ENCODE data around the gene GOLGA6L2. TPM values are rescaled to one million over a fixed set of nuclear protein-coding genes. Genes with fewer than 3 reads are reported as not detected.

Gene GOLGA6L2
- total and polyA plus RNA-seq, 2 of the 8 experiments (the other 6 are each of a cell fraction or from before 2014, with no cell fraction given) = not detected

DNA sequence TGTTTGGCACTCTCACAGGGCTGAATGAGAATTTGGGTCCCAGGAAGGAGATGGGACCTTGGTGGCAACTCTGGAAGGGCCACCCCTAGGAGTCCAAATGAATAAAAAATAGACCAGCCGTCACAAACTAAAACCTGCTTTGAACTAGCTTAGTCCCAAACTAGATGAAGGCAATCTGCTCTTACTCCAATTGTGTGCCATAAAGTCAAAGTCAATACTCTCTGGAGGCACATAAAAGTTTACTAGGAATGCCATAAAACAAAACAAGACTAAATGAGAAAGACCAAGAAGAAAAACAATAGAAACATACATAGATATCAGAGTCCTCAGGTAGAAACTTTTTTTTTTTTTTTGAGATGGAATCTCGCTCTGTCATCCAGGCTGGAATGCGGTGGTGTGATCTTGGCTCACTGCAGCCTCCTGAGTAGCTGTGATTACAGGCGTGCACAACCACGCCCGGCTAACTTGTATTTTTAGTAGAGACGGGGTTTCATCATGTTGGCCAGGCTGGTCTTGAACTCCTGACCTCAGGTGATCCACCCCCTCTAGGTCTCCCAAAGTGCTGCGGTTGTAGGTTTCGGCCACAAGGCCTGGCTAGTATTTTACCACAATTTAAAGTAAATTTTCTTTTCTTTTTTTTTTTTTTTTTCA, 8.1 kb downstream of the GOLGA6L2 start:
- H3K36me3 ChIP-seq (ENCODE audit: control insufficient read depth in 2 of 4, insufficient read depth in 4 of 4, low read length in 3 of 4) = no peaks in the 10 kb centered on the region
- H3K79me1 ChIP-seq (ENCODE audit: low read depth, low read length) = no peaks in the 10 kb centered on the region
- no peak overlapping the region for H3K4me2 ChIP-seq (ENCODE audit: insufficient read depth in 1 of 2, low read depth in 2 of 2, low read length in 2 of 2)
- CTCF ChIA-PET (ENCODE audit: partially characterized antibody) = interaction anchor here (0.6 kb wide), 1 partner anchor 46 kb away, joined by 4 read pairs; no protein-coding TSS in a partner anchor
- no peak overlapping the region for H3K9ac ChIP-seq (replicated peaks in 1 of 4; ENCODE audit: extremely low read depth in 1 of 4, low read depth in 3 of 4, low read length in 3 of 4)
- no peaks in the 10 kb centered on the region for H3K23me2 ChIP-seq (ENCODE audit: low read depth, low read length)
- H4K5ac ChIP-seq (ENCODE audit: insufficient read length, low read depth, low read length) = no peak overlapping the region
- no peak for FAIRE-seq
- no peak overlapping the region for H2BK5ac ChIP-seq (ENCODE audit: low read depth, low read length)
- no peaks in the 10 kb centered on the region for H4K20me1 ChIP-seq (replicated peaks in 1 of 2; ENCODE audit: control insufficient read depth in 1 of 2, insufficient read depth in 2 of 2, low read length in 2 of 2)
- H2AK5ac ChIP-seq (ENCODE audit: low read depth, low read length) = no peak overlapping the region
- no peak overlapping the region for H2BK12ac ChIP-seq (ENCODE audit: low read depth, low read length)
- no peak overlapping the region for H3K56ac ChIP-seq (replicated peaks; ENCODE audit: insufficient read length, low read depth, low read length)
- no peak overlapping the region for H4K91ac ChIP-seq (replicated peaks; ENCODE audit: insufficient read length, low read length)
- H3K23ac ChIP-seq (ENCODE audit: insufficient read length) = no peak overlapping the region
- H3K27me3 ChIP-seq (replicated peaks in 1 of 4; ENCODE audit: control insufficient read depth in 3 of 4, extremely low read depth in 1 of 4, insufficient read depth in 3 of 4, low read length in 3 of 4) = no peaks in the 10 kb centered on the region
- H4K8ac ChIP-seq (ENCODE audit: extremely low read depth, insufficient read depth, low read length) = no peak overlapping the region
- H2BK120ac ChIP-seq (replicated peaks; ENCODE audit: low read depth, low read length) = no peak overlapping the region
- H3K4me1 ChIP-seq (replicated peaks in 1 of 4; ENCODE audit: control insufficient read depth in 3 of 4, insufficient read depth in 4 of 4, low read length in 3 of 4) = no peaks in the 10 kb centered on the region
- H3K4ac ChIP-seq (replicated peaks; ENCODE audit: insufficient read length, low read depth, low read length) = no peak overlapping the region
- no peak overlapping the region for H2AFZ ChIP-seq (ENCODE audit: low read length)
- H2BK20ac ChIP-seq (ENCODE audit: low read length) = no peak overlapping the region
- no peak overlapping the region for H3K14ac ChIP-seq (ENCODE audit: insufficient read length)
- H2BK15ac ChIP-seq (ENCODE audit: low read length) = no peak overlapping the region
- no peak overlapping the region for H3K27ac ChIP-seq (ENCODE audit: low read depth, low read length)
- POLR2A ChIA-PET (ENCODE audit: partially characterized antibody) = no interaction called here
- no peaks in the 10 kb centered on the region for H3K79me2 ChIP-seq (ENCODE audit: control insufficient read depth in 1 of 2, insufficient read depth in 2 of 2, low read length in 2 of 2)
- WGBS, 2 experiments (ENCODE audit: extremely low coverage in 1 of 2, insufficient coverage in 1 of 2, insufficient read length in 1 of 2, insufficient replicate concordance in 2 of 2, low coverage in 1 of 2, low lambda C conversion rate in 2 of 2, missing lambda C conversion rate in 1 of 2) = 79% methylated on average over 9 of the region's 9 CpGs; no CpG with 5 or more reads in 1 of the 2 experiments
- DNase-seq (ENCODE audit: low read depth in 1 of 2, low spot score in 2 of 2) = no peak
- peaks cover 19 to 38% of the 10 kb centered on the region in 2 experiments; a peak in 3 of 4 replicates for H3K9me3 ChIP-seq (ENCODE audit: insufficient read depth in 2 of 2, low read depth in 1 of 2, low read length in 1 of 2)
- no peak overlapping the region for H3K4me3 ChIP-seq (ENCODE audit: extremely low read depth in 1 of 4, insufficient read depth in 2 of 4, low read depth in 3 of 4, low read length in 4 of 4)
- no peak overlapping the region for H3K18ac ChIP-seq (ENCODE audit: extremely low read depth, low read length)
- no peak for TF ChIP-seq SUZ12 (IDR thresholded peaks at IDR 0.05; ENCODE audit: low read length)
- TF ChIP-seq GABPA (IDR thresholded peaks at IDR 0.05; ENCODE audit: borderline replicate concordance, insufficient read depth, low read length) = no peak
- TF ChIP-seq RAD21 (IDR thresholded peaks at IDR 0.05 in 1 of 2, conservative IDR thresholded peaks at IDR 0.05 in 1 of 2; ENCODE audit: low read depth in 2 of 2, low read length in 2 of 2) = no peak
- no peak for TF ChIP-seq EZH2 (IDR thresholded peaks at IDR 0.05; ENCODE audit: low read depth, low read length, severe bottlenecking)
- TF ChIP-seq SIN3A (conservative IDR thresholded peaks at IDR 0.05 in 1 of 2, IDR thresholded peaks at IDR 0.05 in 1 of 2; ENCODE audit: low read depth in 1 of 2, low read length in 2 of 2) = no peak
- no peak for TF ChIP-seq SP2 (IDR thresholded peaks at IDR 0.05; ENCODE audit: low read length)
- TF ChIP-seq TAF1 (IDR thresholded peaks at IDR 0.05; ENCODE audit: low read depth, low read length) = no peak
- no peak for TF ChIP-seq CEBPB (IDR thresholded peaks at IDR 0.05; ENCODE audit: low read depth, low read length)
- TF ChIP-seq PHF8 (conservative IDR thresholded peaks at IDR 0.05; ENCODE audit: low read depth, low read length) = no peak
- TF ChIP-seq YY1 (IDR thresholded peaks at IDR 0.05; ENCODE audit: low read depth, low read length) = no peak
- no peak for TF ChIP-seq JUN (IDR thresholded peaks at IDR 0.05; ENCODE audit: low read depth, low read length)
- TF ChIP-seq TCF12 (IDR thresholded peaks at IDR 0.05; ENCODE audit: low read depth, low read length) = no peak
- no peak for TF ChIP-seq KDM5A (IDR thresholded peaks at IDR 0.05; ENCODE audit: low read length)
- no peak for TF ChIP-seq RFX5 (IDR thresholded peaks at IDR 0.05; ENCODE audit: borderline replicate concordance, low read depth, low read length)

Measured in H1 (cell line).